SKM-1 treated with dmso at 0.1 percent for 144 hours (cell line): ENCODE data around the gene DNHD1.

Experiments used
- DNase-seq: peaks from one replicate; lab custom pipeline; 2025; ENCODE audit not compliant: unreplicated experiment; lab: John Stamatoyannopoulos, UW

DNHD1 gene

GRCh38 chr11:6563121-6563619 is 66.1 kb downstream of the DNHD1 start:
- no peak for DNase-seq

- DNase-seq: no peak
These were observed 66.6 kb downstream of the DNHD1 start for GRCh38 chr11:6563667-6564066.

GRCh38 chr11:6565325-6565724 is 68.2 kb downstream of the DNHD1 start:
- no peak for DNase-seq

- DNase-seq: no peak
These were observed 69.1 kb downstream of the DNHD1 start for GRCh38 chr11:6565988-6566703.

- no peak for DNase-seq
These were observed 69.8 kb downstream of the DNHD1 start for GRCh38 chr11:6566704-6567370.

- DNase-seq: no peak
These were observed 70.3 kb downstream of the DNHD1 start for GRCh38 chr11:6567371-6567745.

- no peak for DNase-seq
These were observed 71.3 kb downstream of the DNHD1 start for GRCh38 chr11:6568191-6568918.

GRCh38 chr11:6569706-6570105 is 72.6 kb downstream of the DNHD1 start:
- DNase-seq: no peak

- no peak for DNase-seq
These were observed 73.8 kb downstream of the DNHD1 start for GRCh38 chr11:6570691-6571427.

GRCh38 chr11:6571434-6572008 is 74.4 kb downstream of the DNHD1 start:
- DNase-seq: no peak

- no peak for DNase-seq
These were observed 75.1 kb downstream of the DNHD1 start for GRCh38 chr11:6572215-6572614.

- DNase-seq: no peak
These were observed 78.0 kb downstream of the DNHD1 start for GRCh38 chr11:6574816-6575715.

- peak; percentile 43 for DNase-seq
These were observed 79.6 kb downstream of the DNHD1 start for GRCh38 chr11:6576471-6577373.

- DNase-seq: no peak
These were observed 81.1 kb downstream of the DNHD1 start for GRCh38 chr11:6578134-6578533.

GRCh38 chr11:6579681-6580080 is 82.6 kb downstream of the DNHD1 start:
- DNase-seq: no peak

- no peak for DNase-seq
These were observed 86.5 kb downstream of the DNHD1 start for GRCh38 chr11:6583584-6583983.

GRCh38 chr11:6584528-6584927 is 87.4 kb downstream of the DNHD1 start:
- no peak for DNase-seq

- DNase-seq: no peak
These were observed 89.6 kb downstream of the DNHD1 start for GRCh38 chr11:6586434-6587359.
